Measurements from ENCODE around the gene PSMF1. TPM values are rescaled to one million over a fixed set of nuclear protein-coding genes. Genes with fewer than 3 reads are reported as not detected.

PSMF1 gene
- total RNA-seq, 1 donor from 2014 or later: 34.0 TPM

DNA sequence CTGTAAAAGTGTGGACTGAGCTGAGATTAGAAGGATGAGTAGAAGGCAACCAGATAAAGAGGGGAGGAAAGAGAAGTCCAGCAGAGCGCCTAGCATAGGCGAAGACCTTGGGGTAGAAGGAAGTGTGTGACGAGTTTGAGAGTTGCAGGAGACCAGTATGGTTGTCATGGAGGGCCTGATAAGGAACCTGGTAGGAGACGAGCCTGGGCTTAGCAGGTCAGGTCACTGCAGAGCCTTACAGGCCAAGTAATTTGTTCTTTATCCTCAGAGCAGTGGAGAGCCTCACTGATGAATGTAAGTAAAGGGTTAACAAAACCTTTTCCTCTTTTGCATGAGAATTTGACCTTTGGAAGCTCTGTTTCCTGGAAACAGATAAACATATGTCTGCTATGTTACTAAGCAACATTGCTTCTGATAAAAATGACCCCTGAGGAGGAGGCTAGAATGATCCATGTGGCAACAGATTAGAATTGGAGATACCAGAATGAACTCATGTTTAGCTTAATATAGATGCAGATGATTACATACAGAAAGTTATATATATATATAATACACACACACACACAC is 69.3 kb downstream of the PSMF1 start:
- no peak overlapping the region for H3K4me2 ChIP-seq
- H3K9me3 ChIP-seq (ENCODE audit: low read depth): no peaks in the 10 kb centered on the region
- no peak overlapping the region for H3K27ac ChIP-seq
- peaks cover 64% of the 10 kb centered on the region for H3K27me3 ChIP-seq
- H3K9me3 Mint-ChIP-seq: no peaks in the 10 kb centered on the region
- no peak overlapping the region for H3K9ac ChIP-seq
- H3F3A ChIP-seq (ENCODE audit: low read depth): peaks cover 6% of the 10 kb centered on the region
- H3K4me3 Mint-ChIP-seq: no peak overlapping the region
- H4K20me1 ChIP-seq (ENCODE audit: low read depth): peaks cover 10% of the 10 kb centered on the region
- H3K27me3 Mint-ChIP-seq (ENCODE audit: insufficient read depth, low read depth): peaks cover 23% of the 10 kb centered on the region
- peaks cover 11% of the 10 kb centered on the region for H3K4me1 Mint-ChIP-seq
- no peak for TF ChIP-seq EZH2phosphoT487 (IDR thresholded peaks at IDR 0.05)
- TF ChIP-seq, protein P1, sequence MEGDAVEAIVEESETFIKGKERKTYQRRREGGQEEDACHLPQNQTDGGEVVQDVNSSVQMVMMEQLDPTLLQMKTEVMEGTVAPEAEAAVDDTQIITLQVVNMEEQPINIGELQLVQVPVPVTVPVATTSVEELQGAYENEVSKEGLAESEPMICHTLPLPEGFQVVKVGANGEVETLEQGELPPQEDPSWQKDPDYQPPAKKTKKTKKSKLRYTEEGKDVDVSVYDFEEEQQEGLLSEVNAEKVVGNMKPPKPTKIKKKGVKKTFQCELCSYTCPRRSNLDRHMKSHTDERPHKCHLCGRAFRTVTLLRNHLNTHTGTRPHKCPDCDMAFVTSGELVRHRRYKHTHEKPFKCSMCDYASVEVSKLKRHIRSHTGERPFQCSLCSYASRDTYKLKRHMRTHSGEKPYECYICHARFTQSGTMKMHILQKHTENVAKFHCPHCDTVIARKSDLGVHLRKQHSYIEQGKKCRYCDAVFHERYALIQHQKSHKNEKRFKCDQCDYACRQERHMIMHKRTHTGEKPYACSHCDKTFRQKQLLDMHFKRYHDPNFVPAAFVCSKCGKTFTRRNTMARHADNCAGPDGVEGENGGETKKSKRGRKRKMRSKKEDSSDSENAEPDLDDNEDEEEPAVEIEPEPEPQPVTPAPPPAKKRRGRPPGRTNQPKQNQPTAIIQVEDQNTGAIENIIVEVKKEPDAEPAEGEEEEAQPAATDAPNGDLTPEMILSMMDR (IDR thresholded peaks at IDR 0.05): no peak
- no peak for TF ChIP-seq EZH2 (IDR thresholded peaks at IDR 0.05)
- H3K36me3 ChIP-seq: no peaks in the 10 kb centered on the region
- DNase-seq (ENCODE audit: low spot score): no peak
- H3K27ac Mint-ChIP-seq: no peak overlapping the region
- no peak overlapping the region for H3K4me3 ChIP-seq
- peaks cover 5% of the 10 kb centered on the region for H3K4me1 ChIP-seq
- H3K79me2 ChIP-seq (ENCODE audit: low read depth): no peaks in the 10 kb centered on the region
- no peak overlapping the region for H2AFZ ChIP-seq (replicated peaks)
- no peaks in the 10 kb centered on the region for H3K36me3 Mint-ChIP-seq

DNA sequence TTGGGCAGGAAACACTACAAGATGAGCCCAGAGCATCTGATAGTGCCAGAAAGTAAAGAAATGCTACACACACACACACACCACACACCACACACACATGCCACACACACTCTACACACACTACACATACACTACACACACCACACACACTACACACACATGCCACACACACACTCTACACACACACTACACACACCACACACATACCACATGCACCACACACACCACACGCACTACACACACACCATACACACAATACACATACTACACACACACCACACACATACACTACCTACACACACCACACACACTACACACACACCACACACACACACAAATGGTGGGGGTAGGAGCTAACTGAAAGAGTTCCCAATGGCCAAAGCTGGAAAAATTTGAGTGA is 69.9 kb downstream of the PSMF1 start:
- no peak overlapping the region for H3K4me3 Mint-ChIP-seq
- H3K79me2 ChIP-seq (ENCODE audit: low read depth): no peaks in the 10 kb centered on the region
- H3K4me3 ChIP-seq: no peak overlapping the region
- TF ChIP-seq EZH2 (IDR thresholded peaks at IDR 0.05): no peak
- TF ChIP-seq EZH2phosphoT487 (IDR thresholded peaks at IDR 0.05): no peak
- TF ChIP-seq, protein P1 (IDR thresholded peaks at IDR 0.05): no peak
- peaks cover 5% of the 10 kb centered on the region for H3K4me1 ChIP-seq
- H3K36me3 ChIP-seq: no peaks in the 10 kb centered on the region
- DNase-seq (ENCODE audit: low spot score): no peak
- peaks cover 19% of the 10 kb centered on the region for H3K27me3 Mint-ChIP-seq (ENCODE audit: insufficient read depth, low read depth)
- peaks cover 58% of the 10 kb centered on the region for H3K27me3 ChIP-seq
- no peaks in the 10 kb centered on the region for H3K36me3 Mint-ChIP-seq
- no peak overlapping the region for H3K27ac ChIP-seq
- H3K9ac ChIP-seq: no peak overlapping the region
- peaks cover 11% of the 10 kb centered on the region for H3K4me1 Mint-ChIP-seq
- peaks cover 6% of the 10 kb centered on the region for H3F3A ChIP-seq (ENCODE audit: low read depth)
- H3K9me3 ChIP-seq (ENCODE audit: low read depth): no peaks in the 10 kb centered on the region
- no peak overlapping the region for H2AFZ ChIP-seq (replicated peaks)
- H3K4me2 ChIP-seq: no peak overlapping the region
- H4K20me1 ChIP-seq (ENCODE audit: low read depth): peaks cover 10% of the 10 kb centered on the region
- H3K27ac Mint-ChIP-seq: no peak overlapping the region
- H3K9me3 Mint-ChIP-seq: no peaks in the 10 kb centered on the region

DNA sequence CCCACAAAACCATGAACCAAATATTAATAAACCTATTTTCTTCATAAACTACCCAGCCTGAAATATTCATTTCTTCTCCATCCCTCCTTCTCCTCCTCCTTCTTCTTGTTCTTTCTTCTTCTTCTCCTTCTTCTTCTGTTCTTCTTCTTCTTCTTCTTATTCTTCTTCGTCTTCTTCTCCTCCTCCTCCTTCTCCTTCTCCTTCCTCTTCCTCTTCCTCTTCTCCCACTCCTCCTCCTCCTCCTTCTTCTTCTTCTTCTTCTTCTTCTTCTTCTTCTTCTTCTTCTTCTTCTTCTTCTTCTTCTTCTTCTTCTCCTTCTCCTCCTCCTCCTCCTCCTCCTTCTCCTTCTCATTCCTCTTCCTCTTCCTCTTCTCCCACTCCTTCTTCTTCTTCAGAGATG is 71.4 kb downstream of the PSMF1 start:
- Histone ChIP-seq H3K4me2 (no peak overlapping the region), H3K4me3 (no peak overlapping the region), H3K4me1 (peaks cover under 1% of the 10 kb centered on the region), H3F3A (ENCODE audit: low read depth) (no peaks in the 10 kb centered on the region), H3K9me3 (ENCODE audit: low read depth) (no peaks in the 10 kb centered on the region), H3K27me3 (peaks cover 43% of the 10 kb centered on the region), H3K79me2 (ENCODE audit: low read depth) (no peaks in the 10 kb centered on the region), H4K20me1 (ENCODE audit: low read depth) (no peaks in the 10 kb centered on the region), H3K36me3 (no peaks in the 10 kb centered on the region), H3K9ac (no peak overlapping the region), H2AFZ (replicated peaks) (no peak overlapping the region), H3K27ac (no peak overlapping the region)
- no peak for DNase-seq (ENCODE audit: low spot score)
- H3K9me3 Mint-ChIP-seq: no peaks in the 10 kb centered on the region
- no peak overlapping the region for H3K4me3 Mint-ChIP-seq
- peaks cover 6% of the 10 kb centered on the region for H3K27me3 Mint-ChIP-seq (ENCODE audit: insufficient read depth, low read depth)
- peaks cover 3% of the 10 kb centered on the region for H3K4me1 Mint-ChIP-seq
- H3K27ac Mint-ChIP-seq: no peak overlapping the region
- TF ChIP-seq, protein P1 (IDR thresholded peaks at IDR 0.05): no peak
- TF ChIP-seq EZH2phosphoT487 (IDR thresholded peaks at IDR 0.05) (no peak), EZH2 (IDR thresholded peaks at IDR 0.05) (no peak)
- H3K36me3 Mint-ChIP-seq: no peaks in the 10 kb centered on the region
